H1 (cell line): ENCODE measurements around the gene PPM1N.

Experiments used
- CHD2 ChIP-seq: IDR thresholded peaks from 2 replicates; pipeline ENCODE4 v1.6.1; 2012; ENCODE audit warnings: low read length, improper control_type of control experiment
- EP300 ChIP-seq, 2 experiments: IDR thresholded peaks; 1 replicate in 1 of 2; 2 replicates in 1 of 2; pipeline ENCODE4 v1.6.1; 2011 to 2012; ENCODE audit warnings: low read depth in 2 of 2, low read length in 2 of 2, mild to moderate bottlenecking in 2 of 2, borderline replicate concordance in 1 of 2, inconsistent platforms in 1 of 2, moderate library complexity in 1 of 2
- GABPA ChIP-seq: IDR thresholded peaks from 2 replicates; pipeline ENCODE4 v1.6.1; 2011; ENCODE audit warnings: mild to moderate bottlenecking, low read length, moderate library complexity, borderline replicate concordance; ENCODE audit not compliant: insufficient read depth
- TF ChIP-seq, protein P1 (sequence below), 3 experiments: IDR thresholded peaks; 1 replicate in 2 of 3; 2 replicates in 1 of 3; pipeline versions ENCODE4 v1.5.1 to v1.6.1; 2011; ENCODE audit warnings: low read length in 3 of 3, mild to moderate bottlenecking in 3 of 3, inconsistent platforms in 2 of 3, low read depth in 1 of 3, moderate library complexity in 1 of 3; ENCODE audit not compliant: insufficient read depth in 1 of 3; ENCODE audit errors: control extremely low read depth in 1 of 3

DNA sequence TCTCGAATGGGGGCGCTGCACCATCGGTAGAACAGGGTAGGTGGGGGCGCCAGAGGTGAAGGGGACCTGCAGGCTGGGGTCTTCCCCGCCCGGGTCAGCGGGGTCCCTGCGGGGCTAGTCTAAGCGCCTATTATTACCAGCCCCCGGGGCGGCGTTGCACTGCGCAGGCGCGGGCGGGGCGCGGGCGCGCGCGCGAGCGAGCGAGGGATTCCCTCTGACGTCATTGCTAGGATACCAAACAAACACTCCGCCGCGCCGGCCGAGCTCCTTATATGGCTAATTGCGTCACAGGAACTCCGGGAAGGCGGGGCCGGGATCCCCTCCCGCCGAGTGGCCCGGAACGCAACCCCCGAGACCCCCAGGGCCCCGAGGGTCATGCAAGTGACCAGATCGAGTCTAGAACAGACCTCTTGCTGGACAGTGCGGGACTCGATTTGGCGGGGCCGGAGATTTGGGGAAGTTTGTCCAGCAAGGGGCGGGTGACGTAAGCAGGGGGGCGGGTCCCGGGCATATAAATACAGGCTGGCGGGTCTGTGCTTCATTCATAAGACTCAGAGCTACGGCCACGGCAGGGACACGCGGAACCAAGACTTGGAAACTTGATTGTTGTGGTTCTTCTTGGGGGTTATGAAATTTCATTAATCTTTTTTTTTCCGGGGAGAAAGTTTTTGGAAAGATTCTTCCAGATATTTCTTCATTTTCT, 30.6 kb upstream of the PPM1N start, which contains the start of gene FOSB:
- TF ChIP-seq EP300 (IDR thresholded peaks at IDR 0.05; ENCODE audit: borderline replicate concordance in 1 of 2, low read depth in 2 of 2, low read length in 2 of 2) (peak in 1 of 2 experiments; percentile 13; a peak in 1 of 3 replicates), GABPA (no peak), CHD2 (no peak)
- TF ChIP-seq, protein P1, sequence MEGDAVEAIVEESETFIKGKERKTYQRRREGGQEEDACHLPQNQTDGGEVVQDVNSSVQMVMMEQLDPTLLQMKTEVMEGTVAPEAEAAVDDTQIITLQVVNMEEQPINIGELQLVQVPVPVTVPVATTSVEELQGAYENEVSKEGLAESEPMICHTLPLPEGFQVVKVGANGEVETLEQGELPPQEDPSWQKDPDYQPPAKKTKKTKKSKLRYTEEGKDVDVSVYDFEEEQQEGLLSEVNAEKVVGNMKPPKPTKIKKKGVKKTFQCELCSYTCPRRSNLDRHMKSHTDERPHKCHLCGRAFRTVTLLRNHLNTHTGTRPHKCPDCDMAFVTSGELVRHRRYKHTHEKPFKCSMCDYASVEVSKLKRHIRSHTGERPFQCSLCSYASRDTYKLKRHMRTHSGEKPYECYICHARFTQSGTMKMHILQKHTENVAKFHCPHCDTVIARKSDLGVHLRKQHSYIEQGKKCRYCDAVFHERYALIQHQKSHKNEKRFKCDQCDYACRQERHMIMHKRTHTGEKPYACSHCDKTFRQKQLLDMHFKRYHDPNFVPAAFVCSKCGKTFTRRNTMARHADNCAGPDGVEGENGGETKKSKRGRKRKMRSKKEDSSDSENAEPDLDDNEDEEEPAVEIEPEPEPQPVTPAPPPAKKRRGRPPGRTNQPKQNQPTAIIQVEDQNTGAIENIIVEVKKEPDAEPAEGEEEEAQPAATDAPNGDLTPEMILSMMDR (IDR thresholded peaks at IDR 0.05; ENCODE audit: control extremely low read depth in 1 of 3, insufficient read depth in 1 of 3, low read depth in 1 of 3, low read length in 3 of 3), result peak in 1 of 3 experiments; percentile 33; a peak in 2 of 4 replicates
